ENCODE data around the gene MYT1.

The MYT1 gene

DNA sequence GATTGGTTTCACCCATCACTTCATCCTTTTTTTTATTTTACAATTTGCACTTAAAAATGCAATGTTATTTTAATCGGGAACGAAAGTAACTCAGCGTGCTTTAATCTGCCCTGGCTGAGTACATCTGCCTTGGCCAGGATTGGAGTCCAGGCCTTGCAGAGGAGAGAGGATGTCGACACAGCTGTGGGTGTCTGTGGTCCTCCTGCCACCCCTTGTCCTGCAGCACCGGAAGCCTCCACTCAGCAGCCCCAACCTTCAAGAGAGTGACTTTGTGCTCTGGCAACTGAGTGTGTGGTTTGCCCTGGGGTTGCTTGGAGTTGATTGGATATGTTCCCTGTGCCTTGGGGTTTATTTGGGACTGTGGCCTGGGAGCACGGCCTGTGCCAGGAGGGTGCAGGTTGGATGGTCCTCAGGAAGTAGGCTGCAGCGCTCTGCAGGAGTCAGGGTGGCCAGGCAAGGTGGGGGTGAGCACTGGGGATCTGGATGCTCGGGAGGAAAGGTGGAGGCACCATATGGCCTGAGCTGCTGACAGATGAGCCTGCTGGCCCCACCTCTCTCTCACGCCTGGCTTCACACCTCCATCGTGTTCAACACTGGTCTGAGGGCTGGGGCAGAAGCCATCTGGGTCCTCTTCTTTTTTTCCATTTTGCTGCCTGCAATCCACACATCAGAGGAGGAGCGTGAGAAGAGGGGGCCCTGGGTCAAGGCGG lies 4.3 kb downstream of the MYT1 start:
- TF ChIP-seq, protein P1, sequence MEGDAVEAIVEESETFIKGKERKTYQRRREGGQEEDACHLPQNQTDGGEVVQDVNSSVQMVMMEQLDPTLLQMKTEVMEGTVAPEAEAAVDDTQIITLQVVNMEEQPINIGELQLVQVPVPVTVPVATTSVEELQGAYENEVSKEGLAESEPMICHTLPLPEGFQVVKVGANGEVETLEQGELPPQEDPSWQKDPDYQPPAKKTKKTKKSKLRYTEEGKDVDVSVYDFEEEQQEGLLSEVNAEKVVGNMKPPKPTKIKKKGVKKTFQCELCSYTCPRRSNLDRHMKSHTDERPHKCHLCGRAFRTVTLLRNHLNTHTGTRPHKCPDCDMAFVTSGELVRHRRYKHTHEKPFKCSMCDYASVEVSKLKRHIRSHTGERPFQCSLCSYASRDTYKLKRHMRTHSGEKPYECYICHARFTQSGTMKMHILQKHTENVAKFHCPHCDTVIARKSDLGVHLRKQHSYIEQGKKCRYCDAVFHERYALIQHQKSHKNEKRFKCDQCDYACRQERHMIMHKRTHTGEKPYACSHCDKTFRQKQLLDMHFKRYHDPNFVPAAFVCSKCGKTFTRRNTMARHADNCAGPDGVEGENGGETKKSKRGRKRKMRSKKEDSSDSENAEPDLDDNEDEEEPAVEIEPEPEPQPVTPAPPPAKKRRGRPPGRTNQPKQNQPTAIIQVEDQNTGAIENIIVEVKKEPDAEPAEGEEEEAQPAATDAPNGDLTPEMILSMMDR (IDR thresholded peaks at IDR 0.05; ENCODE audit: low read depth, low read length), result no peak
- DNase-seq (ENCODE audit: extremely low read depth, low read depth), result no peak

DNA sequence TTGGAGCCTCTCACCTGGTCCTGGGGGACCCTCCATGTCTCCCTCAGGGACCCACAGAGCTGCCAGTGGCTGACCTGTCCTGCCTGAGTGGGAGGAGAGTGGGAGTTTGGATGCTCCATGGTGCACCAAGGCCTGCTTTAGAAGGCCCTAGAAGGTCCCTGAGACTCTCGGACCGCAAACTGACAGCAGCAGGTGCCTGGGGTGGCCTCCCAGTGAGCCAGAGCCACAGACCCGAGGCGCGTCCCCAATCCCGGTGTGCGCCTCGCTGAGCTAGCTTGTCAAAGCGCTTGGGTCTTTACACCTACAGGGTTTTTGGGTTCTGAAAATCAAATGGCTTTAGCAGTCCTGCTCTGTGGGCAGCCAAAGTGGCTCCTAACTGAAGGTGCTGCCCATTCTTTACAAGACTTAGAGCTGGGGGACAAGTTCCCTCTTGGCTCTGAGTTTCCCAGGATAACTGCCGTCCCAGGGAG lies 4.9 kb downstream of the MYT1 start:
- no peak for DNase-seq (ENCODE audit: extremely low read depth, low read depth)
- TF ChIP-seq, protein P1 (IDR thresholded peaks at IDR 0.05; ENCODE audit: low read depth, low read length), result no peak

DNA sequence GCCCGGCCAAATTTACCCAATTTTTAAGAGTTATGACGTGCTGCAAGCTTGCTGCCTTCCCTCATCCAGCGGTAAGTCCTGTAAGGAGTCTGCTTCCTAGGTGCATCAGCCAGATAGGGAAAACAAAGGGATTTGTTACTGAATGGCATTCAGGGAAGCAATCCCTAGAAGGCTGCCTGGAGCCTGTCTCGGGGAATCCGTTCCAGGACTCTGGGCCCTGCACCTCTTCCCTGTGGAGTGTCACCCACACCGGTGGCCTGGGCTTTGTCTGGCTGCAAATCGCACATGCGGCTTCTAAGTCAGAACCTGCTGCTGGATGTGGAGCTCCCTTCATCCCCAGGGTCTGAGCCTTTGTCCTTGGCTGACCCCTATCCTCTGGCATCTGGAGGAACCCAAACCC lies 7.0 kb downstream of the MYT1 start:
- DNase-seq (ENCODE audit: extremely low read depth, low read depth), result no peak
- TF ChIP-seq, protein P1 (IDR thresholded peaks at IDR 0.05; ENCODE audit: low read depth, low read length), result no peak

DNA sequence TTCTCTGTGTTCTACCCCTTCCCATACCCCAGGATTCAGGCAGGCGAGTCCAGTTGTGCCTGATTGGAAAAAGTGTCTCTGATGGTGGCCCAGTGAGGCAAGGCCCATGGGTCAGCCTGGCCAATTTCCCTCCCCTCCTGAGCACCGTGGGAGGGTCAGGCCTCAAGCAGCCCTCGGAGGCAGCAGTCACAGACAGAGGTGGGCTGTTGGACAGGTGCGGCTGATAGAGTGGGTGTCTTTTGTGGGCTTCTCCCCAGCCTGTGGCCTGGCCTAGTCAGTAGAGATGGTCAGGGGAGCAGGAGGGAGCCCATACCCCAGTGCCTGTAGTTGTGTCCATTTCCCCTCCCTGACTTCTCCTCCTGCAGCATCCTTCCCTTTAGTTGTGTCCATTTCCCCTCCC lies 8.9 kb downstream of the MYT1 start:
- DNase-seq (ENCODE audit: extremely low read depth, low read depth), result no peak
- TF ChIP-seq, protein P1 (IDR thresholded peaks at IDR 0.05; ENCODE audit: low read depth, low read length), result no peak

DNA sequence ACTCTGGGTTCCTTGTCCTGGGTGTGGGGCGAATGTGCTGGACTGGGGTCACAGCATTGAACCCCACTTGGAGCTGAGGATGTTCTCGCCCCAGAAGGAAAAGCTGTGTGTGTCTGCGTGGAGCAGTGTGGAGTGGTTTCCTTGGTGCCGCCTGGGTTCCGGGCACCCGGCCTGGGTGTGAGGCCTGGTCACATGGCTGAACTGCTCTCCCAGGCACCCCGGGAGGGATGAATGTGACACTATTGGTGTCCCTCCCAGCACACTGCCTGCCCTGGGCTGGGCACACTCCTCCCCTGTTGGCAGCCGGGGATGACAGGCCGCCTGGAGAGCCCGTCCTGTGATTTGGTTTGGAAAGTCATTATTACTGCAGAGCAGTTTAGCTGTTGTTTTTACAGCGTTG lies 12.3 kb downstream of the MYT1 start:
- TF ChIP-seq, protein P1 (IDR thresholded peaks at IDR 0.05; ENCODE audit: low read depth, low read length), result no peak
- DNase-seq (ENCODE audit: extremely low read depth, low read depth), result no peak

DNA sequence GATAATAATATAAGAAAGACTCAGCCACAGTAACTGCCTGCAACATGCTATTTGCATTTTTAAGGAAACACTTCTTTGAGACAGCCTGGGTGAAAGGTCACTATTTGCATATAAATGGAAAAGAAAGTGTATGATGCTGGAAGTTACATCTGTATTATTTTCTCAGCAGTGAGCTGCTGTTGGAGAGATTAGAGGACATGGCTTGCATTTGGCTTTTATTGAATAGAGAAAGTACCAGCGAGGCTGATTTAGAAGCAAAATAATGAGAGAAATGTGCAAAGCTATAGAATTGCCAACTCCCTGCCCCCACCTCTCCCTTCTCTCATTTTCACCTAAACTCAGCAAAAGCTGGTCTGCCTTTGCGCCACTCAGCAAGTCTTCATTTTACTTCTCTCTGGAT lies 12.7 kb downstream of the MYT1 start:
- TF ChIP-seq, protein P1 (IDR thresholded peaks at IDR 0.05; ENCODE audit: low read depth, low read length), result no peak
- no peak for DNase-seq (ENCODE audit: extremely low read depth, low read depth)

DNA sequence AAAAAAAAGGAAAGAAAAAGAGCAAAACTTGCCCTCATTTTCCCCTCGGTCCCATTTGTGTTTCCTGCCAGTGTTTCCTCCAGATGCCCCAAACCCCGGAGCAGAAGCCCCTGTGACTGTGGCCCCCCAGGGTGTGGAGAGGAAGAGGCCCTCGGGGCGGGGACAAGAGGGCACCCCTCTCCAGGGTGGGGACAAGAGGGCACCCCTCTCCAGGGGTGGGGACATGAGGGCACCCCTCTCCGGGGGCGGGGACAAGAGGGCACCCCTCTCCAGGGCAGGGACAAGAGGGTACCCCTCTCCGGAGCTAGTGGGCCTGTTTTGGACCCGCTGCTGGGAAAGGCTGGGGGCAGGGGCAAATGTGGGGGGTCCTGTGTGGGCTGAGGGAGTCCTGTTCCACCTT lies 13.1 kb downstream of the MYT1 start:
- TF ChIP-seq, protein P1 (IDR thresholded peaks at IDR 0.05; ENCODE audit: low read depth, low read length), result no peak

More for the DNA sequence above, 13.1 kb downstream of the MYT1 start:
- no peak for DNase-seq (ENCODE audit: extremely low read depth, low read depth)

All from AG09319 (cell line).